Neuronal stem cell (in vitro differentiated cells): ENCODE measurements around the gene EREG.

Source experiments
- DNase-seq: peaks from one replicate; pipeline ENCODE4 v3.0.0-alpha.2; 2013; ENCODE audit warnings: low spot score
- H2AFZ ChIP-seq: one replicate; pipeline ENCODE4 v1.6.1; 2013; ENCODE audit warnings: mild to moderate bottlenecking, low read length, inconsistent platforms
- H2AK5ac ChIP-seq: 2 replicates; pipeline ENCODE4 v1.6.1; 2013; ENCODE audit warnings: low read depth, mild to moderate bottlenecking, inconsistent platforms, low read length, moderate library complexity, mixed read lengths
- H2BK120ac ChIP-seq: 2 replicates; pipeline ENCODE4 v1.6.1; 2013; ENCODE audit warnings: low read depth, mild to moderate bottlenecking, inconsistent platforms, low read length, moderate library complexity, mixed read lengths
- H2BK12ac ChIP-seq: one replicate; pipeline ENCODE4 v1.6.1; 2013; ENCODE audit warnings: low read length, inconsistent platforms
- H2BK15ac ChIP-seq: 2 replicates; pipeline ENCODE4 v1.6.1; 2013; ENCODE audit warnings: mild to moderate bottlenecking, low read length, inconsistent platforms, mixed read lengths
- H2BK5ac ChIP-seq: one replicate; pipeline ENCODE4 v1.6.1; 2013; ENCODE audit warnings: inconsistent platforms, mild to moderate bottlenecking, low read length, moderate library complexity
- H3K14ac ChIP-seq: one replicate; pipeline ENCODE4 v1.6.1; 2013; ENCODE audit warnings: low read length, inconsistent platforms
- H3K18ac ChIP-seq: 2 replicates; pipeline ENCODE4 v1.6.1; 2013; ENCODE audit warnings: low read length, inconsistent platforms
- H3K23ac ChIP-seq: 2 replicates; pipeline ENCODE4 v1.6.1; 2013; ENCODE audit warnings: low read depth, mild to moderate bottlenecking, mixed read lengths, low read length, inconsistent platforms; ENCODE audit not compliant: poor library complexity
- H3K27ac ChIP-seq: replicated peaks from 3 replicates; pipeline ENCODE4 v1.5.1; 2013; ENCODE audit warnings: low read length, inconsistent platforms
- H3K27me3 ChIP-seq, 3 experiments: 2 replicates each; pipeline ENCODE4 v1.6.1; 2013; ENCODE audit warnings: low read length in 3 of 3, mild to moderate bottlenecking in 2 of 3, inconsistent platforms in 1 of 3, low read depth in 1 of 3, mixed read lengths in 1 of 3, moderate library complexity in 1 of 3; ENCODE audit not compliant: control insufficient read depth in 3 of 3, insufficient read depth in 3 of 3
- H3K36me3 ChIP-seq, 2 donors: replicated peaks in 1 of 2; 2 replicates each; pipeline ENCODE4 v1.6.1; 2013; ENCODE audit warnings: low read length in 2 of 2; ENCODE audit not compliant: control insufficient read depth in 2 of 2, insufficient read depth in 2 of 2
- H3K4ac ChIP-seq: 2 replicates; pipeline ENCODE4 v1.6.1; 2013; ENCODE audit warnings: inconsistent platforms, mild to moderate bottlenecking, low read length, moderate library complexity
- H3K4me1 ChIP-seq, 2 donors: 1 replicate in 1 of 2; 2 replicates in 1 of 2; pipeline ENCODE4 v1.6.1; 2013; ENCODE audit warnings: low read length in 2 of 2, low read depth in 1 of 2; ENCODE audit not compliant: control insufficient read depth in 2 of 2, insufficient read depth in 1 of 2
- H3K4me2 ChIP-seq: one replicate; pipeline ENCODE4 v1.6.1; 2013; ENCODE audit warnings: mild to moderate bottlenecking, low read length, inconsistent platforms; ENCODE audit not compliant: insufficient read depth, poor library complexity, severe bottlenecking
- H3K4me3 ChIP-seq, 2 donors: 2 replicates each; pipeline ENCODE4 v1.5.1; 2013; ENCODE audit warnings: low read length in 2 of 2, mild to moderate bottlenecking in 2 of 2, inconsistent platforms in 1 of 2, moderate library complexity in 1 of 2
- H3K79me1 ChIP-seq: one replicate; pipeline ENCODE4 v1.6.1; 2013; ENCODE audit warnings: low read depth, mild to moderate bottlenecking, inconsistent platforms, low read length, moderate library complexity
- H3K9ac ChIP-seq: one replicate; pipeline ENCODE4 v1.6.1; 2013; ENCODE audit warnings: mild to moderate bottlenecking, low read depth, low read length, inconsistent platforms; ENCODE audit not compliant: poor library complexity
- H3K9me3 ChIP-seq, 2 donors: replicated peaks in 1 of 2; 2 replicates each; pipeline versions ENCODE3 to v1.6.1; 2013; ENCODE audit warnings: low read length in 2 of 2, mild to moderate bottlenecking in 2 of 2, inconsistent platforms in 1 of 2, low read depth in 1 of 2, mixed read lengths in 1 of 2, moderate library complexity in 1 of 2; ENCODE audit not compliant: control insufficient read depth in 2 of 2, insufficient read depth in 1 of 2
- H4K8ac ChIP-seq: one replicate; pipeline ENCODE4 v1.6.1; 2013; ENCODE audit warnings: low read depth, mild to moderate bottlenecking, inconsistent platforms, low read length, moderate library complexity
- H4K91ac ChIP-seq: one replicate; pipeline ENCODE4 v1.6.1; 2013; ENCODE audit warnings: low read length, low read depth, mild to moderate bottlenecking, inconsistent platforms; ENCODE audit not compliant: poor library complexity
- WGBS, 2 donors: extraction: QIAGEN DNeasy Blood & Tissue Kit; methylation state at CpG; one replicate each; pipeline ENCODE4 v1.1.7; 2013; ENCODE audit warnings: missing lambda C conversion rate in 2 of 2, mixed read lengths in 1 of 2; ENCODE audit not compliant: insufficient read length in 2 of 2, insufficient replicate concordance in 1 of 2; ENCODE audit errors: extremely low coverage in 2 of 2; 5-methylcytosine and 5-hydroxymethylcytosine counted together

The EREG gene

DNA sequence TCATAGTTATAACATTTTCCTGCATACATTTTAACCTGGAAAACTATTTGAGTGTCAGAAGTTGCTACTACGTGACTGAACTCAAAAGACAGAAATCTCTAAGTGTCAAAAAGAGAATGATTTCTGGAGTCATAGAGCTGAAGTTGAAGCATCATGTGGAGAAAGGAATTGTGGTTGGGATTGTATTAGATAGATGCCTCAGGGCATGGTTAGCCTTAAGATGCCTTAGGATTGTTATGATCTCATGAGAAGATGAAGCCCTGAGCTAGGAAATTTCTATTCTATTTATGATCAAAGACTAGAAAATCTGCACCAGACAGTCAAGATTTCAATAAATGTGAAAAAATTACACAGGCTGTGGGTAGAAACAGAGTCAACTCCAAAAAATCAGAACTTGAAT, 36.4 kb upstream of the EREG start:
- Histone ChIP-seq H3K36me3 (no peaks in the 10 kb centered on the region), H3K79me1 (no peaks in the 10 kb centered on the region), H3K4me2 (no peak overlapping the region), H4K91ac (no peak overlapping the region), H3K4ac (no peak overlapping the region), H3K23ac (no peak overlapping the region), H3K14ac (no peak overlapping the region), H3K4me1 (peaks cover 0 to 5% of the 10 kb centered on the region in 2 donors), H3K18ac (no peak overlapping the region), H2BK15ac (no peak overlapping the region), H2BK12ac (no peak overlapping the region), H3K9me3 (no peaks in the 10 kb centered on the region), H3K4me3 (no peak overlapping the region), H3K9ac (no peak overlapping the region), H2BK5ac (no peak overlapping the region), H2BK120ac (no peak overlapping the region), H2AK5ac (no peak overlapping the region), H4K8ac (no peak overlapping the region), H2AFZ (no peak overlapping the region), H3K27me3 (no peaks in the 10 kb centered on the region), H3K27ac (no peak overlapping the region)
- no CpG with 5 or more reads among the region's 1 CpG for WGBS, 2 donors
- no peak for DNase-seq

- Histone ChIP-seq H4K8ac (no peak overlapping the region), H3K9me3 (no peaks in the 10 kb centered on the region), H3K14ac (no peak overlapping the region), H2AFZ (no peak overlapping the region), H3K79me1 (no peaks in the 10 kb centered on the region), H3K23ac (no peak overlapping the region), H2AK5ac (no peak overlapping the region), H2BK5ac (no peak overlapping the region), H3K4me2 (no peak overlapping the region), H3K27me3 (no peaks in the 10 kb centered on the region), H3K36me3 (no peaks in the 10 kb centered on the region), H2BK15ac (no peak overlapping the region), H3K18ac (no peak overlapping the region), H3K4me1 (peaks cover 0 to 1% of the 10 kb centered on the region in 2 donors), H4K91ac (no peak overlapping the region), H3K27ac (no peak overlapping the region), H3K9ac (no peak overlapping the region), H2BK12ac (no peak overlapping the region), H3K4ac (no peak overlapping the region), H2BK120ac (no peak overlapping the region), H3K4me3 (no peak overlapping the region)
- DNase-seq, result no peak
Observed at GRCh38 chr4:74329307-74329706, 35.6 kb upstream of the EREG start.

DNA sequence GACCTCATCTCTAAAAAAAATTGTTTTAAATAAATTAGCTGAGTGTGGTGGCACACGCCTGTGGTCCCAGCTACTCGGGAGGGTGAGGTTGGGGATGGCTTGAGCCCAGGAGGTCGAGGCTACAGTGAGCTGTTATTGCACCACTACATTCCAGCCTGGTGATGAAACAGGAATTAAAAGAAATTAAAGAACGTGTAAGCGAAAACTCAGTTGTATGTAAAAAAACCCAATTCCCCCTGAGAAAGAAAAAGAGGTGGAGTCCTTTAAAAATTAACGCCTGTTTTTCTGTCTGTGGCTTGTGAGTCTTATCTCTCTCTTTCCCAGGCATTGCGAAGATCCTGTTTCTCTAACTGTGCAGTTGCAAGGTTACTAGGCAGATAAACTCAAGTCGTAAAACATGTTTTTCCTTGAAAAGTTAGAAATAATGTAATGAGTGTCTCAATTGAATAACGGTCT, 34.6 kb upstream of the EREG start:
- Histone ChIP-seq H3K79me1 (no peaks in the 10 kb centered on the region), H3K18ac (no peak overlapping the region), H3K23ac (no peak overlapping the region), H3K4ac (no peak overlapping the region), H2BK5ac (no peak overlapping the region), H3K4me3 (no peak overlapping the region), H2AK5ac (no peak overlapping the region), H3K36me3 (no peaks in the 10 kb centered on the region), H4K8ac (no peak overlapping the region), H3K9ac (no peak overlapping the region), H3K27me3 (no peaks in the 10 kb centered on the region), H3K27ac (no peak overlapping the region), H2BK120ac (no peak overlapping the region), H2AFZ (no peak overlapping the region), H3K9me3 (no peaks in the 10 kb centered on the region), H2BK15ac (no peak overlapping the region), H3K4me2 (no peak overlapping the region), H3K4me1 (no peaks in the 10 kb centered on the region), H3K14ac (no peak overlapping the region), H4K91ac (no peak overlapping the region), H2BK12ac (no peak overlapping the region)
- no peak for DNase-seq
- no CpG with 5 or more reads among the region's 9 CpGs for WGBS, 2 donors

DNA sequence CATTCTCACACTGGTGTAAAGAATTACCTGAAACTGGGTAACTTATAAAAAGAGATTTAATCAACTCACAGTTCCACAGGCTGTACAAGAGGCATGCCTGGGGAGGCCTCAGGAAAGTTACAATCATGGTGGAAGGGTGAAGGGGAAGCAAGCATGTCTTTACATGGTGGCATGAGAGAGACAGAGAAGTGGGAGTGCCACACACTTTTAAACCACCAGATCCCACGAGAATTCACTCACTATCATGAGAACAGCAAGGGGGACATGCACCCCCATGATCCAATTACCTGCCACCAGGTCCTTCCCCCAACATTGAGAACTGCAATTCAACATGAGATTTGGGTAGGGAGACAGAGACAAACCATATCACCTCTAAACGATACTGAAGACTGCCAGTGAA, 33.7 kb upstream of the EREG start:
- Histone ChIP-seq H2BK120ac (no peak overlapping the region), H2AFZ (no peak overlapping the region), H3K9me3 (no peaks in the 10 kb centered on the region), H2BK5ac (no peak overlapping the region), H3K27me3 (no peaks in the 10 kb centered on the region), H3K9ac (no peak overlapping the region), H3K4me2 (no peak overlapping the region), H3K14ac (no peak overlapping the region), H2AK5ac (no peak overlapping the region), H2BK12ac (no peak overlapping the region), H3K4ac (no peak overlapping the region), H3K79me1 (no peaks in the 10 kb centered on the region), H4K91ac (no peak overlapping the region), H3K4me1 (no peaks in the 10 kb centered on the region), H3K27ac (no peak overlapping the region), H3K18ac (no peak overlapping the region), H3K4me3 (no peak overlapping the region), H2BK15ac (no peak overlapping the region), H4K8ac (no peak overlapping the region), H3K36me3 (no peaks in the 10 kb centered on the region), H3K23ac (no peak overlapping the region)
- no peak for DNase-seq
- WGBS, 2 donors, result no CpG with 5 or more reads among the region's 2 CpGs
